OCI-LY1 (cell line): ENCODE results near the gene PLA2G12B.

Experiments used
- H2AFZ ChIP-seq: fragments of 200-600 bp; sonication (generic), shearing (Covaris generic); 2 replicates; pipeline ENCODE4 v1.6.0; 2014; ENCODE audit warnings: antibody characterized with exemption, mild to moderate bottlenecking, low read length
- H3F3A ChIP-seq: fragments of 200-600 bp; sonication (generic), shearing (Covaris generic); 2 replicates; pipeline ENCODE4 v1.6.0; 2014; ENCODE audit warnings: mild to moderate bottlenecking, antibody characterized with exemption, low read length, moderate library complexity; ENCODE audit not compliant: insufficient read depth
- H3K27ac ChIP-seq: fragments of 200-600 bp; sonication (generic); 2 replicates; pipeline ENCODE4 v1.5.1; 2014; ENCODE audit warnings: low read length, mixed run types, mild to moderate bottlenecking, low read depth; ENCODE audit not compliant: poor library complexity, severe bottlenecking
- H3K27me3 ChIP-seq: fragments of 200-600 bp; sonication (generic); 2 replicates; pipeline ENCODE4 v1.6.0; 2014; ENCODE audit warnings: antibody characterized with exemption, mild to moderate bottlenecking, low read length, moderate library complexity; ENCODE audit not compliant: insufficient read depth
- H3K36me3 ChIP-seq: fragments of 200-600 bp; sonication (generic); 2 replicates; pipeline ENCODE4 v1.6.1; 2014; ENCODE audit warnings: mild to moderate bottlenecking, antibody characterized with exemption, low read length, moderate library complexity, mixed read lengths; ENCODE audit not compliant: insufficient read depth
- H3K4me1 ChIP-seq: fragments of 200-600 bp; sonication (generic); 2 replicates; pipeline ENCODE4 v1.5.1; 2014; ENCODE audit warnings: mild to moderate bottlenecking, low read length, moderate library complexity; ENCODE audit not compliant: insufficient read depth, severe bottlenecking
- H3K4me2 ChIP-seq: fragments of 200-600 bp; sonication (generic), shearing (Covaris generic); 2 replicates; pipeline ENCODE4 v1.6.1; 2014; ENCODE audit warnings: low read length
- H3K4me3 ChIP-seq: fragments of 200-600 bp; sonication (generic); 2 replicates; pipeline ENCODE4 v1.5.1; 2014; ENCODE audit warnings: low read length, low read depth, mild to moderate bottlenecking, mixed read lengths; ENCODE audit not compliant: poor library complexity, severe bottlenecking
- H3K79me2 ChIP-seq: fragments of 200-600 bp; shearing (Covaris generic); 2 replicates; pipeline ENCODE4 v1.6.1; 2016; ENCODE audit warnings: mixed run types, low read length, mixed read lengths; ENCODE audit not compliant: insufficient read depth
- H3K9ac ChIP-seq: fragments of 200-600 bp; sonication (generic), shearing (Covaris generic); 2 replicates; pipeline ENCODE4 v1.6.1; 2014; ENCODE audit warnings: mild to moderate bottlenecking, low read length, mixed read lengths
- H3K9me2 ChIP-seq: fragments of 200-600 bp; sonication (generic), shearing (Covaris generic); 2 replicates; pipeline ENCODE4 v1.6.1; 2014; ENCODE audit warnings: low read depth, mild to moderate bottlenecking, low read length, mixed read lengths
- H3K9me3 ChIP-seq: fragments of 200-600 bp; shearing (Covaris generic); 2 replicates; pipeline ENCODE4 v1.6.1; 2014; ENCODE audit warnings: low read length, mixed read lengths
- H4K20me1 ChIP-seq: fragments of 200-600 bp; sonication (generic), shearing (Covaris generic); 2 replicates; pipeline ENCODE4 v1.6.0; 2016; ENCODE audit warnings: mild to moderate bottlenecking, low read length; ENCODE audit not compliant: insufficient read depth
- CTCF ChIP-seq: fragments of 200-600 bp; sonication (generic), shearing (Covaris generic); IDR thresholded peaks from 2 replicates; pipeline ENCODE4 v1.5.1; 2017; ENCODE audit warnings: mild to moderate bottlenecking, antibody characterized with exemption, low read length, moderate library complexity, mixed read lengths
- EZH2 ChIP-seq: fragments of 200-600 bp; sonication (generic), shearing (Covaris generic); IDR thresholded peaks from 2 replicates; pipeline ENCODE4 v1.8.0; 2017; ENCODE audit warnings: borderline replicate concordance, mixed run types, mild to moderate bottlenecking, antibody characterized with exemption, low read length, moderate library complexity, mixed read lengths

The PLA2G12B gene

DNA sequence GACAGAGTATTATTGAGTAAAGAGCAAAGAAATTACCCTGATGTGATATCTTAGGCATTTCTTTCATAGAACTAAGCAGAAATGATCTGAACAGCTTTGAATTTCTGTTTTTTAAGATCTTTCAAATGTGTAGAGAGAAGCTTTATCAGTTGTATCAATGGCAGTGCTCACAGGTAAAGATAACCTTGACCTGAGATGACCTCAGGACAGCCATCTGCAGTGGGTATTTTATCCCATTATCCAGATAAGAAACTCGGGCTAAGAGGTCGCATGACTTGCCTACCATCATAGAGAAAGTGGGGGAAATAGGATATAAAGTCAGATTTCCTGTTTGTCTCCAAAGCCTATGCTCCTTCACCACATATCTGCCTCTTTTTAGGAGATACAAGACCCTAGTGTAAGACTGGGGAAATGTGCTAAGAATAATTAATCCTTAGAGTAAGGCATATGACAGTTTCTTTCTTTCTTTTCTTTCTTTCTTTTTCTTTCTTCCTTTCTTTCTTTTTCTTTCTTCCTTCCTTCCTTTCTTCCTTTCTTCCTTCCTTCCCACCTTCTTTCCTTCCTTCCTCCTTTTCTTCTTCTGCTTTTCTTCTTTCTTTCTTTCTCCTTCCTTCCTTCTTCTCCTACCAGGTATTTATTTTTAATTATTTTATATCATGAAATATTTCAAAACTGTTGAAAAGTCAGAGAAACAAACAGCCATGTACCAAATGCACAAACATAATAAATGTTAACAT, 10.9 kb downstream of the PLA2G12B start:
- Histone ChIP-seq H3K36me3 (no peaks in the 10 kb centered on the region), H3K9me3 (no peaks in the 10 kb centered on the region), H3F3A (no peaks in the 10 kb centered on the region), H3K9ac (no peak overlapping the region), H3K27me3 (no peaks in the 10 kb centered on the region), H3K4me3 (no peak overlapping the region), H3K9me2 (no peaks in the 10 kb centered on the region), H3K4me1 (no peaks in the 10 kb centered on the region), H2AFZ (no peak overlapping the region), H3K27ac (no peak overlapping the region), H3K79me2 (no peaks in the 10 kb centered on the region), H3K4me2 (no peak overlapping the region), H4K20me1 (no peaks in the 10 kb centered on the region)
- TF ChIP-seq CTCF (no peak), EZH2 (no peak)

- Histone ChIP-seq H3K4me1 (no peaks in the 10 kb centered on the region), H3K4me2 (no peak overlapping the region), H2AFZ (no peak overlapping the region)
These were observed 19.2 kb downstream of the PLA2G12B start for GRCh38 chr10:72935361-72935760.

GRCh38 chr10:72932259-72933015, 22.2 kb downstream of the PLA2G12B start:
- H3K27ac ChIP-seq = no peak overlapping the region
- no peaks in the 10 kb centered on the region for H3K36me3 ChIP-seq
- no peaks in the 10 kb centered on the region for H4K20me1 ChIP-seq
- H2AFZ ChIP-seq = no peak overlapping the region
- no peaks in the 10 kb centered on the region for H3F3A ChIP-seq
- H3K9ac ChIP-seq = no peak overlapping the region
- no peaks in the 10 kb centered on the region for H3K4me1 ChIP-seq
- no peaks in the 10 kb centered on the region for H3K9me3 ChIP-seq
- H3K9me2 ChIP-seq = no peaks in the 10 kb centered on the region
- H3K27me3 ChIP-seq = no peaks in the 10 kb centered on the region; the same call in 1 of the 2 replicates
- TF ChIP-seq CTCF (no peak), EZH2 (no peak)
- H3K4me2 ChIP-seq = no peak overlapping the region
- H3K79me2 ChIP-seq = no peaks in the 10 kb centered on the region
- no peak overlapping the region for H3K4me3 ChIP-seq

More at GRCh38 chr10:72935361-72935760, 19.2 kb downstream of the PLA2G12B start:
- H3K4me3 ChIP-seq = no peak overlapping the region
- H3K9me2 ChIP-seq = no peaks in the 10 kb centered on the region
- no peaks in the 10 kb centered on the region for H4K20me1 ChIP-seq
- no peaks in the 10 kb centered on the region for H3K79me2 ChIP-seq
- H3K9ac ChIP-seq = no peak overlapping the region
- TF ChIP-seq EZH2 (no peak), CTCF (no peak)
- no peak overlapping the region for H3K27ac ChIP-seq
- H3K36me3 ChIP-seq = no peaks in the 10 kb centered on the region
- H3F3A ChIP-seq = no peaks in the 10 kb centered on the region
- no peaks in the 10 kb centered on the region for H3K27me3 ChIP-seq
- no peaks in the 10 kb centered on the region for H3K9me3 ChIP-seq
